ENCODE measurements around the gene PPP1CA. TPM values are rescaled to one million over a fixed set of nuclear protein-coding genes. Genes with fewer than 3 reads are reported as not detected.

Gene PPP1CA
- total RNA-seq, 1 donor from 2014 or later: 144 TPM

DNA sequence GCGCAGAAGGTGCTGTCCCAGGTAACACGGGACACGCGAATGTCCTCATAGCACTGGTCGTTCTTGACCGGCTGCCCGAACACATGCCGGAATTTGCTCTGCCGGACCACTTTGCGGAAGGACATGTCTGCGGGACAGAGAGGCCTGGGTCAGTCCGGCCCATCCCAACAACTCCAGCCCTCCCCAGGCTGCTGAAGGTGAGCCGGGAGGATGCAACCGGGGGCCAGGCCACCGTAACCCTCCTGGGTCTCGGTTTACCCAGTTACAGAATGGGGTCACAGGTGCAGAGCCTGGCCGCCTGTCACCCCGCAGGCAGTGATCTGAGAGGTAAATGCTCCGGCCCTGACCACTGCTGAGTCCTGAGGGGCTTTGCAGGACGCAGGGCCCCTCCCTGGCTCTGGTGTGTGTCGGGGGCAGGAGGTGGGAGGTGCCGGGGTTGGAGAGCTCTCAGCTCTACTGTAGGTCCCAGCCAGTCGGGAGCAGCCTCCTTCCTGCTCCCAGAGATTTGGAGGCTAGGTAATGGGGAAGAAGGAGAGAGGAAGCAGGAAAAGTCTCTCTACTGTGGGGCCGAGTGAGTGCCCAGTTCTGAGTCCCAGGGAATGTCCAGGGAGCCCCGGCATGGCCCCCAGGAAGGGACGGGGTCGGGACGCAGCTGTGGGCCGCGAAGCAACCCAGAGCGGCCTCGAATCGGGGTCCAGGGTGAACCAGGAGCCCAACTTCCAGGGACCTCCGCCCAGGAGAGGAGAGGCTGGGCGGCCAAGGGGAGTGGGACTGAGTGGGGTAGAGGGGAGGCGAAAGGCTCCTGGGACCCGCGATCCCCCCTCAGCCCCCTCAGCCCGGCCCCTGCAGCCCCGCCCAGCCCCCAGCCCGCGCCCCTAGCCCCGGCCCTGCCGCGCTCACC, 41.1 kb upstream of the PPP1CA start:
- TF ChIP-seq, protein P1, sequence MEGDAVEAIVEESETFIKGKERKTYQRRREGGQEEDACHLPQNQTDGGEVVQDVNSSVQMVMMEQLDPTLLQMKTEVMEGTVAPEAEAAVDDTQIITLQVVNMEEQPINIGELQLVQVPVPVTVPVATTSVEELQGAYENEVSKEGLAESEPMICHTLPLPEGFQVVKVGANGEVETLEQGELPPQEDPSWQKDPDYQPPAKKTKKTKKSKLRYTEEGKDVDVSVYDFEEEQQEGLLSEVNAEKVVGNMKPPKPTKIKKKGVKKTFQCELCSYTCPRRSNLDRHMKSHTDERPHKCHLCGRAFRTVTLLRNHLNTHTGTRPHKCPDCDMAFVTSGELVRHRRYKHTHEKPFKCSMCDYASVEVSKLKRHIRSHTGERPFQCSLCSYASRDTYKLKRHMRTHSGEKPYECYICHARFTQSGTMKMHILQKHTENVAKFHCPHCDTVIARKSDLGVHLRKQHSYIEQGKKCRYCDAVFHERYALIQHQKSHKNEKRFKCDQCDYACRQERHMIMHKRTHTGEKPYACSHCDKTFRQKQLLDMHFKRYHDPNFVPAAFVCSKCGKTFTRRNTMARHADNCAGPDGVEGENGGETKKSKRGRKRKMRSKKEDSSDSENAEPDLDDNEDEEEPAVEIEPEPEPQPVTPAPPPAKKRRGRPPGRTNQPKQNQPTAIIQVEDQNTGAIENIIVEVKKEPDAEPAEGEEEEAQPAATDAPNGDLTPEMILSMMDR (IDR thresholded peaks at IDR 0.05): no peak
- peak in 1 of 2 donors; percentile 2 for ATAC-seq
- Histone ChIP-seq H3K4me3 (peak overlapping the region; percentile 82), H3K4me1 (peaks cover 49% of the 10 kb centered on the region), H3K27ac (peak overlapping the region; percentile 93), H3K9me3 (no peaks in the 10 kb centered on the region), H3K36me3 (peaks cover 47% of the 10 kb centered on the region), H3K27me3 (ENCODE audit: low read depth) (no peaks in the 10 kb centered on the region)
- DNase-seq: no peak
- intact Hi-C loops (cut with DNase I): no loop called here

DNA sequence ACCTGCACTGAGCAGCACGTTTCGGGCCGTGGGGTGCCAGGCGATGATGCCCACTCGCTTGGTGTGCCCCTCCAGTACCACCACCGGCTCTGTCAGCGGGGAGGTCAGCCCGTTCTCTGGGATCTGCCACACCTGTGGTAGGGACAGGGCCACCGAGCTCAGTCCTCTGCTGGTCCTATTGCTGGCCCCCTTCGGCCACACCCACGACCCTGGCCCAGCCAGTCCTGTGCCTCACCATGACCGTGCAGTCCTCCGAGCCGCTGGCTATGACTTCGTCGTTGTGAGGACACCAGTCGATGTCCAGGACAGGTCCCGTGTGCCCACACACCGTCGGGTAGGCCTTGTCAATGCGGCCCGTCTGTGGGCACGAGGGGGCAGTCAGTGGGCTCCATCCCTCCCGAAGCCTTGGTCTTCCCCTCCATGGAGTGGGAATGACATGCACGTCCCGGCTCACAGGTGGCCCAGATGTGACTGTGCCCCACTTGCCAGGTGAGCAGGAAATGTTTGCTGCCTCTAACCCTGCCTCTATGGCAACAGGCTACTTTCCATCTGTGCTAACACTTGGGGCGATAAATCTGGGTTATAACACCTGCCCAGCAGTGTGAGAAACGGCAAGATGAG, 40.2 kb upstream of the PPP1CA start:
- TF ChIP-seq, protein P1 (IDR thresholded peaks at IDR 0.05): no peak
- DNase-seq: no peak
- Histone ChIP-seq H3K36me3 (peaks cover 52% of the 10 kb centered on the region), H3K4me1 (peaks cover 49% of the 10 kb centered on the region), H3K4me3 (peak overlapping the region; percentile 82), H3K27ac (no peak overlapping the region), H3K9me3 (no peaks in the 10 kb centered on the region), H3K27me3 (ENCODE audit: low read depth) (no peaks in the 10 kb centered on the region)
- intact Hi-C loops (cut with DNase I): no loop called here
- ATAC-seq: no peak

DNA sequence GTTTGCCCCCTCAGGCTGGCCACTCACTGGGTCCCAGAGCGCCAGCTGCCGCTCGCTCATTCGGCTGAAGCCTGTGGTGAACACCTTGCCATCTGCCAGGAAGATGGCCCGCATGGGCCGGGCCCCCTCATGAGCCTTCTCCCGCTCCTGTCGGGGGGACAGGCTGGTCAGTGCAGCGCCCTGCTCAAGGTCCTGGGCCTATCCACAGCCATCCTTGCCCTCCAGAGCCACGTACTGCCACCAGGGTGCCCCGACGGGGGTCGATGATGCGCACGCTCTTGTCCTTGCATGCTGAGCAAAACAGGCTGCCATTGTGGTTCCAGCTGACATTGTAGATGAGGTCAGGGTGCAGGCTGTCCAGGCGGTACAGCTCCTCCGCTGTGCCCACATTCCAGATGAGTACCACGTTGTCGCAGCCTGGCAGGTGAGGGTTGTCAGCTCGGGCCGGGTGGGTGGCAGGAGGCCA, 39.5 kb upstream of the PPP1CA start:
- ATAC-seq: no peak
- DNase-seq: no peak
- no peaks in the 10 kb centered on the region for H3K27me3 ChIP-seq (ENCODE audit: low read depth)
- intact Hi-C loops (cut with DNase I): no loop called here
- peaks cover 49% of the 10 kb centered on the region for H3K4me1 ChIP-seq
- no peaks in the 10 kb centered on the region for H3K9me3 ChIP-seq
- H3K36me3 ChIP-seq: peaks cover 53% of the 10 kb centered on the region
- H3K27ac ChIP-seq: no peak overlapping the region
- H3K4me3 ChIP-seq: no peak overlapping the region
- TF ChIP-seq, protein P1 (IDR thresholded peaks at IDR 0.05): no peak

DNA sequence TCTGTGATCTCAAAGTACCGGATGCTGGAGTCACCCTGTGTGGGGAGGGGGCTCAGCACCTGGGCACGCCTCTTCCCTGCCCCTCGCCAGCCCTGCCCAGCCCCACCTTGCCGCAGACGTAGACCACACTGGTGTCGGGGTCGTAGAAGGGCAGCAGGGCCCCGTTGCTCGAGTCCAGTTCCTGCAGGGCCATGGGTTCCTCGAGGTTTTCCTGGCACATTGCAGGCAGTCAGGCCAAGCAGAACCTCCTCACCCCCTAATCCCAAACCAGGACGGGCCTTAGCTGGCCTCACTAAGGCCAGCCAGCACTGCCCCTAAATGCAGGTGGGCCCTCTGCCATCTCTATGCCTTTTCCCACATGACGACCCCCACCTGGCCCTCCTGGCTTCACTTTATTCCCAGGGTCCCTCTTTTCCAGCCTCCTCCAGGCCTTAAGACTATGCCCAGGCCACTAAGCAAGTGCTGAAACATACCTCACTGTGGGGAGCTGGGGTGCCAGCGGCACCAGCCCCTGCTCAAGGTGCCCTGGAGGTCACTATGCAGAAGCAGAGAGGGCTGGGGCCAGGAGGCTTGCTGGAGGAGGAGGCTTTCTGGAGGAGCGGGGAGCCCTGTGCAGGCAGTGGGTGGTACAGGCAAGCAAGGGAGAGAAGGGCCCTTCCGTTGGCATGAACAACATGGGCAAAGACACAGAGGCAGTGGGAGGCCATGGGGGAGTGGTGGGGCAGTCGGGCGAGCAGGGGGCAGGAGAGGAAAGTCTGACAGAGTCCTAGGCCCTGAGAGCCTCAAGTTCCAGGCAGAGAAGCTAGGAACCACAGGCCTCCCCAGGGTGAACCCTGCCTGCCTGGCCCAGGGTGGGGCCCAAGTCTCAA, 38.8 kb upstream of the PPP1CA start:
- Histone ChIP-seq H3K9me3 (no peaks in the 10 kb centered on the region), H3K36me3 (peaks cover 60% of the 10 kb centered on the region), H3K4me3 (no peak overlapping the region), H3K4me1 (peaks cover 49% of the 10 kb centered on the region), H3K27me3 (ENCODE audit: low read depth) (no peaks in the 10 kb centered on the region), H3K27ac (peak overlapping the region; percentile 53)
- TF ChIP-seq, protein P1 (IDR thresholded peaks at IDR 0.05): no peak
- ATAC-seq: no peak
- intact Hi-C loops (cut with DNase I): no loop called here
- no peak for DNase-seq

Measured in lower lobe of right lung (tissue), 2 donors.